Esophagus squamous epithelium (tissue), 4 donors: ENCODE data around the gene RTN1.

Source experiments
- CTCF ChIP-seq, 6 experiments: fragments of 450-650 bp in 4 of 6; fragments of 200-600 bp in 2 of 6; sonication (generic) in 2 of 6; IDR thresholded peaks; one replicate each; pipeline ENCODE4 v1.5.1; 2016 to 2019; ENCODE audit warnings: antibody characterized with exemption in 6 of 6, mild to moderate bottlenecking in 4 of 6, moderate library complexity in 4 of 6
- POLR2A ChIP-seq, 4 donors: fragments of 450-650 bp; IDR thresholded peaks; one replicate each; pipeline ENCODE4 v1.6.1; 2017; ENCODE audit warnings: antibody characterized with exemption in 4 of 4, mild to moderate bottlenecking in 4 of 4, moderate library complexity in 3 of 4

- TF ChIP-seq CTCF (IDR thresholded peaks at IDR 0.05) (no peak), POLR2A (IDR thresholded peaks at IDR 0.05) (no peak)
Measured at GRCh38 chr14:59782760-59783159, 87.8 kb downstream of the RTN1 start.
